NCI-H1417 (cell line): Measurements from ENCODE around the gene OLIG2.

Experiments used
- DNase-seq, 3 experiments: peaks; one replicate each; lab custom pipeline; 2025; lab: John Stamatoyannopoulos, UW

OLIG2 gene

GRCh38 chr21:33019885-33020557 lies 5.7 kb upstream of the OLIG2 start:
- peak in 2 of 3 experiments; percentile 71 to 72 for DNase-seq

GRCh38 chr21:33020558-33021100 lies 5.1 kb upstream of the OLIG2 start:
- no peak for DNase-seq

DNA sequence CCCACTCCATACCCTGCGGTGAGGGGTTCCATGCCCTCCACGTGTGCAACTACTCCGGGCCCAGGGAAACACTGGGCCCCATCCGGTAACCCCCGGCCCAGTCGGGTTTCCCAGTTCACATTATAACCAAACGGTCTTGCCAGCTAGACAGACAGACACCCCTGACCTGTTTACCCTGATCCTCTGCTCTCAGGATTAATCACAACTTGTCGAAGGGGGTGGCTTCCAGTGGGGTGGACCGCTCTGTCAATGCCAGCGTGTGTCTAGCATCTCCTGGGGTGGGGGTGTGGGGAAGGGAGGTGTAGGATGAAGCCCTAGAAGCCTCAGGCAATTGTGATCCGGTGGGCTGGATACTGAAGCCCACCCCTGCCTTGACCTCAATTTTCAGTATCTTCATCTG lies 4.6 kb upstream of the OLIG2 start:
- DNase-seq, result no peak

- DNase-seq, result no peak
Measured at GRCh38 chr21:33021667-33022066, 4.1 kb upstream of the OLIG2 start.

DNA sequence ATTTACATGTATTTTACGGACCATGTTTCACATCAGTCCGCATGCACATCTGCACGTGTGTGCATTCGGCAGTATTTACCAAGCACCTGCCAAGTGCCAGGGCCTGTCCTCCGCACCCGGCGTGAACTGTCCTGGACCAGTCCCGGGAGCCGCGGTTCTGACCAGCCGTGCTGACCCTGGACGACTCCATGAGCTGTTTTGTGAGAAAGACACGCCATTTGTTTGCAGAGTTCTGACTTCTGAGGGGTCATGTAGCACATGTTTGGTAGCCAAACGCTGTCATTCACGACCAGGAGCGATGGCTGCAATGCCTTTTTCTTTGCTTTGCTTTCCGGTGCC lies 3.3 kb upstream of the OLIG2 start:
- no peak for DNase-seq

GRCh38 chr21:33022828-33023573 lies 2.7 kb upstream of the OLIG2 start:
- DNase-seq, result peak in 2 of 3 experiments; percentile 63 to 67

DNA sequence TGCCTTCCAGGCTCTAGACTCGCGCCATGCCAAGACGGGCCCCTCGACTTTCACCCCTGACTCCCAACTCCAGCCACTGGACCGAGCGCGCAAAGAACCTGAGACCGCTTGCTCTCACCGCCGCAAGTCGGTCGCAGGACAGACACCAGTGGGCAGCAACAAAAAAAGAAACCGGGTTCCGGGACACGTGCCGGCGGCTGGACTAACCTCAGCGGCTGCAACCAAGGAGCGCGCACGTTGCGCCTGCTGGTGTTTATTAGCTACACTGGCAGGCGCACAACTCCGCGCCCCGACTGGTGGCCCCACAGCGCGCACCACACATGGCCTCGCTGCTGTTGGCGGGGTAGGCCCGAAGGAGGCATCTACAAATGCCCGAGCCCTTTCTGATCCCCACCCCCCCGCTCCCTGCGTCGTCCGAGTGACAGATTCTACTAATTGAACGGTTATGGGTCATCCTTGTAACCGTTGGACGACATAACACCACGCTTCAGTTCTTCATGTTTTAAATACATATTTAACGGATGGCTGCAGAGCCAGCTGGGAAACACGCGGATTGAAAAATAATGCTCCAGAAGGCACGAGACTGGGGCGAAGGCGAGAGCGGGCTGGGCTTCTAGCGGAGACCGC lies 2.0 kb upstream of the OLIG2 start:
- DNase-seq, result peak in 2 of 3 experiments; percentile 52 to 54

DNA sequence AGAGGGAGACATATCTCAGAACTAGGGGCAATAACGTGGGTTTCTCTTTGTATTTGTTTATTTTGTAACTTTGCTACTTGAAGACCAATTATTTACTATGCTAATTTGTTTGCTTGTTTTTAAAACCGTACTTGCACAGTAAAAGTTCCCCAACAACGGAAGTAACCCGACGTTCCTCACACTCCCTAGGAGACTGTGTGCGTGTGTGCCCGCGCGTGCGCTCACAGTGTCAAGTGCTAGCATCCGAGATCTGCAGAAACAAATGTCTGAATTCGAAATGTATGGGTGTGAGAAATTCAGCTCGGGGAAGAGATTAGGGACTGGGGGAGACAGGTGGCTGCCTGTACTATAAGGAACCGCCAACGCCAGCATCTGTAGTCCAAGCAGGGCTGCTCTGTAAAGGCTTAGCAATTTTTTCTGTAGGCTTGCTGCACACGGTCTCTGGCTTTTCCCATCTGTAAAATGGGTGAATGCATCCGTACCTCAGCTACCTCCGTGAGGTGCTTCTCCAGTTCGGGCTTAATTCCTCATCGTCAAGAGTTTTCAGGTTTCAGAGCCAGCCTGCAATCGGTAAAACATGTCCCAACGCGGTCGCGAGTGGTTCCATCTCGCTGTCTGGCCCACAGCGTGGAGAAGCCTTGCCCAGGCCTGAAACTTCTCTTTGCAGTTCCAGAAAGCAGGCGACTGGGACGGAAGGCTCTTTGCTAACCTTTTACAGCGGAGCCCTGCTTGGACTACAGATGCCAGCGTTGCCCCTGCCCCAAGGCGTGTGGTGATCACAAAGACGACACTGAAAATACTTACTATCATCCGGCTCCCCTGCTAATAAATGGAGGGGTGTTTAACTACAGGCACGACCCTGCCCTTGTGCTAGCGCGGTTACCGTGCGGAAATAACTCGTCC lies 1.3 kb upstream of the OLIG2 start:
- DNase-seq, result peak in 1 of 3 experiments; percentile 39

GRCh38 chr21:33025106-33025488 lies 638 bp upstream of the OLIG2 start:
- no peak for DNase-seq

DNA sequence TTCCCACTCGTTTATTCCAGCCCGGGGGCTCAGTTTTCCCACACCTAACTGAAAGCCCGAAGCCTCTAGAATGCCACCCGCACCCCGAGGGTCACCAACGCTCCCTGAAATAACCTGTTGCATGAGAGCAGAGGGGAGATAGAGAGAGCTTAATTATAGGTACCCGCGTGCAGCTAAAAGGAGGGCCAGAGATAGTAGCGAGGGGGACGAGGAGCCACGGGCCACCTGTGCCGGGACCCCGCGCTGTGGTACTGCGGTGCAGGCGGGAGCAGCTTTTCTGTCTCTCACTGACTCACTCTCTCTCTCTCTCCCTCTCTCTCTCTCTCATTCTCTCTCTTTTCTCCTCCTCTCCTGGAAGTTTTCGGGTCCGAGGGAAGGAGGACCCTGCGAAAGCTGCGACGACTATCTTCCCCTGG lies 716 bp downstream of the OLIG2 start:
- DNase-seq, result no peak

GRCh38 chr21:33026878-33027400 lies 1.2 kb downstream of the OLIG2 start:
- no peak for DNase-seq

- no peak for DNase-seq
Measured at GRCh38 chr21:33027401-33028286, 1.9 kb downstream of the OLIG2 start.

DNA sequence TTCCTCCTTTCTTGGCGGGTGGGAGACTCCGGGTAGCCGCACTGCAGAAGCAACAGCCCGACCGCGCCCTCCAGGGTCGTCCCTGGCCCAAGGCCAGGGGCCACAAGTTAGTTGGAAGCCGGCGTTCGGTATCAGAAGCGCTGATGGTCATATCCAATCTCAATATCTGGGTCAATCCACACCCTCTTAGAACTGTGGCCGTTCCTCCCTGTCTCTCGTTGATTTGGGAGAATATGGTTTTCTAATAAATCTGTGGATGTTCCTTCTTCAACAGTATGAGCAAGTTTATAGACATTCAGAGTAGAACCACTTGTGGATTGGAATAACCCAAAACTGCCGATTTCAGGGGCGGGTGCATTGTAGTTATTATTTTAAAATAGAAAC lies 2.5 kb downstream of the OLIG2 start:
- DNase-seq, result no peak

DNA sequence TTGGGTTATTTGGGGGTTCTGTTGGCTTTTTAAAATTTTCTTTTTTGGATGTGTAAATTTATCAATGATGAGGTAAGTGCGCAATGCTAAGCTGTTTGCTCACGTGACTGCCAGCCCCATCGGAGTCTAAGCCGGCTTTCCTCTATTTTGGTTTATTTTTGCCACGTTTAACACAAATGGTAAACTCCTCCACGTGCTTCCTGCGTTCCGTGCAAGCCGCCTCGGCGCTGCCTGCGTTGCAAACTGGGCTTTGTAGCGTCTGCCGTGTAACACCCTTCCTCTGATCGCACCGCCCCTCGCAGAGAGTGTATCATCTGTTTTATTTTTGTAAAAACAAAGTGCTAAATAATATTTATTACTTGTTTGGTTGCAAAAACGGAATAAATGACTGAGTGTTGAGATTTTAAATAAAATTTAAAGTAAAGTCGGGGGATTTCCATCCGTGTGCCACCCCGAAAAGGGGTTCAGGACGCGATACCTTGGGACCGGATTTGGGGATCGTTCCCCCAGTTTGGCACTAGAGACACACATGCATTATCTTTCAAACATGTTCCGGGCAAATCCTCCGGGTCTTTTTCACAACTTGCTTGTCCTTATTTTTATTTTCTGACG lies 3.1 kb downstream of the OLIG2 start:
- DNase-seq, result no peak

- DNase-seq, result no peak
Measured at GRCh38 chr21:33029385-33029921, 3.7 kb downstream of the OLIG2 start.

- no peak for DNase-seq
Measured at GRCh38 chr21:33029975-33030461, 4.3 kb downstream of the OLIG2 start.

GRCh38 chr21:33030633-33031032 lies 4.9 kb downstream of the OLIG2 start:
- peak in 2 of 3 experiments; percentile 7 to 34 for DNase-seq

DNA sequence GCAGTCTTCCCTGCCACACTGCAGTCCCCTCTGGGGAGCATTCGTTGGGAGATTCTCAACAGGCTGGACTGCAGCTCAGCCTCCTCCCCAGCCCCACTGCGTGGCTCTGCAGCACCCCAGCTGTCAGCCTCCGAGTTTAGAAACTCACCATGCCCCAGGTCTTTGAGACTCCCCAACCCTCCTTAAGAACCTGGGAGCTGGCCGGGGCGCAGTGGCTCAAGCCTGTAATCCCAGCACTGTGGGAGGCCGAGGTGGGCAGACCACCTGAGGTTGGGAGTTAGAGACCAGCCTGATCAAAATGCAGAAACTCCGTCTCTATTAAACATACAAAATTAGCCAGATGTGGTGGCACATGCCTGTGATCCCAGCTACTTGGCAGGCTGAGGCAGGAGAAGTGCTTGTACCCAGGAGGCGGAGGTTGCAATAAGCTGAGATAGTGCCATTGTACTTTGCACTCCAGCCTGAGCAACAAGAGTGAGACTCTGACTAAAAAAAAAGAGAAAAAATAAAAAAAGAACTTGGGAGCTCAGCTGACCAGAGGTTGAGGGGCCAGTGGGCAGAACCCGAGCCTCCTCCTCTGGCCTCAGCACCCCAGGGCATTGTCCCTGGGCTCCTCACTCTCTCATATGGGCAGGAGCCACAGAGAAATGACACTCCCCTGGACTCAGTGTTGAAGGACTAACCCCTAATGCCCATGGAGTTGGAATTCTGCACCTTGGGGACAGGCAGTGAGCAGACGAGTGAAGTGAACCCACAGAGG lies 5.6 kb downstream of the OLIG2 start:
- DNase-seq, result no peak

- DNase-seq, result no peak
Measured at GRCh38 chr21:33032434-33033047, 6.8 kb downstream of the OLIG2 start.
